ENCODE results near the gene ITFG1.
A peak's percentile ranks its signal among the peaks of the same experiment; 100 is the strongest.
"Not testable (repeated sequence)": the region's sequence is repeated elsewhere in the genome, so short reads cannot be mapped to it uniquely, and the experiment has no call there.

The ITFG1 gene

GRCh38 chr16:47150067-47150466 is 310.8 kb downstream of the ITFG1 start:
- DNase-seq (ENCODE audit: low spot score), result no peak

DNA sequence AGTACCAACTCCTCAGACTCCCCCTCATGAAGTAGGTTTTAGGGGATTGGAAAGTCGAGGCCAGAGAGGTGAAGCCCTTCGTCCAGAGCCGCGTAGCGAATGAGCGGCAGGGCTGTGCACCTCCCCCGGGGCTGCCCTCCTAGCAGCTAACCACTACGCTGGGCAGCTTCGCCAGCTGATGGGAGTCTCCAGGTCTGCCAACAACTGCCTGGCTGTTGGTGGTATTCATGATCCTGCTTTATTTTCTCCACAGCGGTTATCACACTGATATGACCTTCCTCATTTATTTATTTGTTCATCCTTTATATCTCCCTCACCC is 316.3 kb downstream of the ITFG1 start:
- DNase-seq (ENCODE audit: low spot score), result no peak

- DNase-seq (ENCODE audit: low spot score), result peak; percentile 6
Measured at GRCh38 chr16:47143677-47144558, 316.9 kb downstream of the ITFG1 start, which contains the start of gene NETO2. Gene NETO2 (minus strand): TSS chr16:47143945. CDS start chr16:47143612, 333 bp downstream.

GRCh38 chr16:47142821-47143676 is 317.8 kb downstream of the ITFG1 start:
- DNase-seq (ENCODE audit: low spot score), result peak; percentile 13

GRCh38 chr16:47142486-47142820 is 318.4 kb downstream of the ITFG1 start:
- no peak for DNase-seq (ENCODE audit: low spot score)

GRCh38 chr16:47141773-47142485 is 318.9 kb downstream of the ITFG1 start:
- DNase-seq (ENCODE audit: low spot score), result peak; percentile 63

DNA sequence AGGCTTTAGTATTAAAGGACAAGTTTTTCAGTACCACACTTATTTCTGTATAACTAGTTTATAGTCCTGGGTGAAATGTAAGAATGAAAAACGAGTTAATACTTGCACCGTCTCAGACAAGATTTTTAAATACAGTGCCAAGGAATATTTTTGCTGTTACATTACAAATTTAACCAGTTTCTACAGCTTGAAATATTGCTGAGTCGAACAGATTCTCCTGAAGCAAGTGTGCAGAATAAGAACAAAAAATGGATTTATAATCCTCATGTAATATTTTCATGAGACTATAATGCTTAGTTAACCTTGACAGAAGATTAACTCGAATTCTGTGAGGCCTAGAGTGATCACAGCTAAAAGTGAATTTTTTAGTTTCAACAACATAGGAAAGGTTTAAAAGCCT is 320.2 kb downstream of the ITFG1 start:
- no peak for DNase-seq (ENCODE audit: low spot score)

DNA sequence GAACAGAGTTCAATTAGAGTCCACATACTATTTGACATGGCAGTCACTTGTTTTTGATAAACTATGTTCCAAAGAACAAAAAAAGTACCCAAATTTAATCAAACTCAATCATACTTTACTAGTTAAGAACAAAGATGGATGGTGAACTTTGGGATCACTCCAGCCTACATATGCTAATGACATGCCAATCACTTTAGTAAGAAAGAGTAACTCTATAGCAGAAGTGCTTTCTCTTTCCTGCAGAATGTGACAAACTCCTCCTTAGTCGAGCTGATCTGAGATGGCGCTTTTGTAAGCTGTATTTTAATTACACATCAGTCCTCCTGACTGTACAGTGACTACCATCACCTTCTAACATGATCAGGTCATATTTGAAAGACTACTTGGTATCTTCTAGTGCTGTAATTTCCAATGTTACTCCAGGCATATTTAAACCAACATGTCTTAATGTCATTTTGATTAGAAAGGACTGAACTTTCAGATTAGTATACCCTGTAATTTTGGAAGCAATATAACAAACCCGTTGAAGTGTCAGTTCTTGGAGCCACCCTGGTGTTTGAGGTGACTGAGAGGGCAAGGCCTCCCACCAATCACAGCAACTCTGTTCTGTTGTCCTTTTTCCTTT is 321.2 kb downstream of the ITFG1 start:
- DNase-seq (ENCODE audit: low spot score), result peak; percentile 6

DNA sequence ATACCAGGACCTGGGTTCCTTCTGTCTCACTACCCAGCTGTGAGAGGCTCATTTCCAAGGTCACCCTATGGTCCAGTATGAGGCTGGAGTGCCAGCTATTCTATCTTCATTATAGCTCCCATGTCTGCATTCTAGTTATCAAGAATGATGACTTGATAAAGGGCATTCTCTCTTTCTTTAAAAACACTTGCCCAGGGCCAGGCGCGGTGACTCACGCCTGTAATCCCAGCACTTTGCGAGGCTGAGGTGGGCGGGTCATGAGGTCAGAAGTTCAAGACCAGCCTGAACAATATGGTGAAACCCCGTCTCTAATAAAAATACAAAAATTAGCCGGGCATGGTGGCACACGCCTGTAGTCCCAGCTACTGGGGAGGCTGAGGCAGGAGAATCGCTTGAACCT is 322.9 kb downstream of the ITFG1 start:
- not testable (repeated sequence) for DNase-seq (ENCODE audit: low spot score)

DNA sequence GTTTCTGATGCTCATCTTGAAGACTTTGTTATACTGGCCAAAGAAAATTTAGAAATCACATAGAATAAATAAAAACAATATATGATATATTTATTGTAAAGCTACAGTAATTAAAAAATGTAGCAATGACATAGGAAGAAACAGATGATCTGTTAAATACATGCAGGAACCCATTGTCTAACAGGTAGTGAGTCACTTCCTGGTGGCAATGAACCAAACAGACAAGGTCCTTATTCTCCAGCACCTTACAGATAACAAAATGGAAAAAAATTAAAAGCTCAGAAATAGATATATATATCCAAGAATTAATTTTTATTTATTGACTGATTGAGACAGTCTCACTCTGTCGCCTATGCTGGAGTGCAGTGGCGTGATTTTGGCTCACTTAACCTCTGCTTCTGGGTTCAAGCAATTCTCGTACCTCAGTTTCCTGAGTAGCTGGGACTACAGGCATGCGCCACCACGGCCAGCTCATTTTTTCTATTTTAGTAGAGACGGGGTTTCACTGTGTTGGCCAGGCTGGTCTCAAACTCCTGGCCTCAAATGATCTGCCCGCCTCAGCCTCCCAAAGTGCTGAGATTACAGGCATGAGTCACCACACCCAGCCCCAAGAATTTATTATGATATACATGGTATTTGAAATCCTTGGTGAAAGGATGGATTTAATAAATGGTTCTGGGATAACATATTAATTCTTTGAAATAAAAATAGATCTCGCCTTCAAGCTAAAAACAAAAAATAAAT is 324.6 kb downstream of the ITFG1 start:
- no peak for DNase-seq (ENCODE audit: low spot score)

- DNase-seq (ENCODE audit: low spot score), result no peak
Measured at GRCh38 chr16:47134550-47134949, 326.3 kb downstream of the ITFG1 start.

DNA sequence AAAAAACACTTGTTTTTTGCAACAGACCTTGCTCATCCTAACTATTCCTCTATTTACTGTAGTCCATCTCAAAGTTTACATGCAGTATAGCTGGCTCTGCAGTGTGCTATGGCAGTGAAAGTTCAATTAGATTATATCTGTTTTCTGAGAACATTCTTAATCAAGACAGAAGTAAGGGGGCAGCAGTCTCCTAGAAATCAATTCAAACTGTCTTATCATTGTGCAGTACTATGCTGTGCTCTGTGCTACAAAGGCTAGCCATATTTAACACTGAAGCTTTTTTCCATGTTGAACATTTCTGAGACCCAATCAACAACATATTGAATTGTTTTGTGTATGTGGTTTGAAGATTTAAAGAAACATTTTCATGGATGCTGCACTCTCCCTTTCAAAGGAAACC is 328.6 kb downstream of the ITFG1 start:
- no peak for DNase-seq (ENCODE audit: low spot score)

DNA sequence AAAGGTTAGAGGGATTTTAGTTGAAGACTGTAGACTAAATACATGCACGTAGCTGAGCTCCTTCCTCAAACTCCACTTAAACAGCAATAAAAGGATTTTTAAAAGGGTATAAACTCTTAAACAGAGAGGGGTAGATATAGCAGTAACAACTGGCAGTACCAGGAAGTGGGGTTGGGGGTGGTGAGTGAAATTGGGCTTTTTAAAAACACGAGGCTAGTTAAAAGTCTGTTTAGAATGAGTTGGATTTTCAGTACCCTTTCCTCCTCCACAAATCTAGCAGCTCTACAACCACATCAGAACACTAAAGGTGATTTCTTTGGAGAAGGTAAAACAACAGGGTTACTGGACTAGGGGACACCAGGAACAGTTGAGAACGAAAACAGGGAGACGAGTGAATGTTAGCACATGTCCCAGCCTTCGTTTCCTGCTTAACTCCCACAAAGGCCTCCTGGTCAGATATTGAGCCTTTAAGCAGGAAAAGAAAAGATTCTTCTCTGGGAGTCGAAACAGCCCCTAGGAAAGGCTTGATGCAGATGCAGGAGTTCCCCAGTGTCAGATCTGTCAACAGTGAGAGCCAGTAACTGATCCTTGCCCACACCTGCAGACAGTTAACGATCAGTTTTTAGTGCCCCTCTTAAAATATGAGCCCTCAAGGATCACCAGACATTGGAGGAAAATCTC is 331.0 kb downstream of the ITFG1 start:
- DNase-seq (ENCODE audit: low spot score), result no peak

DNA sequence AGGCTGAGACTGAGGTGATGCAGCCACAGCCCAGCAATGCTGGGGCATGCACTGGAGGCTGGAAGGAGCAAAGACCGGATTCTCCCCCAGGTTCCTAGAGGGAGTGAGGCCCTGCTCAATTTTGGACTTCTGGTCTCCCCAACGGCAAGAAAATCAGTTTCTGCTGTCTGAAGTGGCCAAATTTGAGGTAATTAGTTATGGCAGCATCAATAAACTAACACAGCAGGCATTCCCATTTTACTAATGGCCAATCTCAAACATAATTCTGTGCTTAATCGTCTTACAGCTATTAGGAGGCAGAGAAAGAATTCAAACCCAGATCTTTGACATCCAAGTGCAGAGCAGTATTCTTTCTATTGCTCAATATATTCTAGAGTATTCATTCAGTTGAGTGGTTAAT is 333.3 kb downstream of the ITFG1 start:
- DNase-seq (ENCODE audit: low spot score), result no peak

DNA sequence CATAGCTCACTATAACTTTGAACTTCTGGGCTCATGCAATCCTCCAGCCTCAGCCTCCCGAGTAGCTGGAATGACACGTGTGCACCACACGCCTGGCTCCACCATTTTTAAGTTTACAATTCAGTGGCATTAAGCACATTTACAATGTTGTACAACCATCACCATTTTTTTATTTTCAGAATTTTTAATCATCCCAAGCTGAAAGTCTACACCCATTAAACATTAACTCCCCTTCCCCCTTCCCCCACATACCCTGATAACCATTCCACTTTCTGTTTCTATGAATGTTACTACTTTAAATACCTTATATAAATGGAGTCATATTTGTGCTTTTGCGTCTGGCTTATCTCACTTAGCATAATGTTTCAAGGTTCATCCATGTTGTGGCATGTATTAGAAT is 335.1 kb downstream of the ITFG1 start:
- no peak for DNase-seq (ENCODE audit: low spot score)

DNA sequence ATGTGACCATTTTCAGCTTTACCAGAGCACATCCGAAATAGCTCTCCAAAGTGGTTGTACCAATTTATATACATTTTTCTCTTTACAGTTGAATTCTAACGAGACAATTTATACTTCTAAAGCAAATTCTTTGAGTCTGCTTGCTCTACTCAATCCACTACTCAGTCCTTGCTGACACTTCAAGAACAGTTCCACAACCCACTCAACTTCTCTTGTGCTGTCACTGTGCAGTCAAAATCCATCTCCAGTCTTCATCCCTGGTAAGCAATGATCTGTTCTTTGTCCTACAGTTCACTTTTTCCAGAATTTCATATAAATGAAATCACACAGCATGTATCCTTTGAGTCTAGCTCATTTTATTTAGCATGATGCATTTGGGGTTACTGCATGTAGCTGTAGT is 347.7 kb downstream of the ITFG1 start:
- DNase-seq (ENCODE audit: low spot score), result no peak

GRCh38 chr16:47110939-47111338 is 349.9 kb downstream of the ITFG1 start:
- DNase-seq (ENCODE audit: low spot score), result no peak

GRCh38 chr16:47109361-47109760 is 351.5 kb downstream of the ITFG1 start:
- no peak for DNase-seq (ENCODE audit: low spot score)
